Nucleus accumbens (tissue), 56 donors: Measurements from ENCODE around the gene GPR15.

ENCODE experiments used
- DNase-seq, 56 donors: peaks; one replicate each; lab custom pipeline; 2025; lab: John Stamatoyannopoulos, UW

The GPR15 gene

GRCh38 chr3:98529856-98530459, 1.8 kb upstream of the GPR15 start:
- DNase-seq: no peak

- no peak for DNase-seq
These were observed 1.1 kb upstream of the GPR15 start for GRCh38 chr3:98530676-98531075.

- no peak for DNase-seq
These were observed 478 bp downstream of the GPR15 start for GRCh38 chr3:98532275-98532637.

GRCh38 chr3:98532709-98533571, 1.2 kb downstream of the GPR15 start:
- DNase-seq: no peak

GRCh38 chr3:98534168-98534567, 2.4 kb downstream of the GPR15 start:
- no peak for DNase-seq

- DNase-seq: no peak
These were observed 3.0 kb downstream of the GPR15 start for GRCh38 chr3:98534734-98535133.

- no peak for DNase-seq
These were observed 4.8 kb downstream of the GPR15 start for GRCh38 chr3:98536456-98537017.

- no peak for DNase-seq
These were observed 8.6 kb downstream of the GPR15 start for GRCh38 chr3:98540346-98540745.

- no peak for DNase-seq
These were observed 9.9 kb downstream of the GPR15 start for GRCh38 chr3:98541695-98542094.

- DNase-seq: no peak
These were observed 10.8 kb downstream of the GPR15 start for GRCh38 chr3:98542623-98543022.

GRCh38 chr3:98545940-98546339, 14.2 kb downstream of the GPR15 start:
- DNase-seq: no peak

GRCh38 chr3:98548544-98548943, 16.8 kb downstream of the GPR15 start:
- no peak for DNase-seq

GRCh38 chr3:98550833-98551232, 19.1 kb downstream of the GPR15 start:
- DNase-seq: no peak

- DNase-seq: no peak
These were observed 19.5 kb downstream of the GPR15 start for GRCh38 chr3:98551236-98551635.

- DNase-seq: no peak
These were observed 20.0 kb downstream of the GPR15 start for GRCh38 chr3:98551754-98552153.

GRCh38 chr3:98552232-98553020, 20.6 kb downstream of the GPR15 start:
- DNase-seq: no peak

- DNase-seq: no peak
These were observed 21.3 kb downstream of the GPR15 start for GRCh38 chr3:98553021-98553563.

GRCh38 chr3:98553753-98554152, 22.0 kb downstream of the GPR15 start:
- no peak for DNase-seq

GRCh38 chr3:98554580-98554979, 22.8 kb downstream of the GPR15 start:
- DNase-seq: no peak

- DNase-seq: no peak
These were observed 23.2 kb downstream of the GPR15 start for GRCh38 chr3:98555025-98555379.
